Activated T-cell treated with anti-CD3 and anti-CD28 coated beads, Interleukin-2, amount 50 U/mL, for 48 hours (primary cell): ENCODE data around the gene SNX5.

Experiments
- DNase-seq, 2 experiments: peaks; one replicate each; pipeline ENCODE4 v3.0.0-alpha.2; 2020

The SNX5 gene

DNA sequence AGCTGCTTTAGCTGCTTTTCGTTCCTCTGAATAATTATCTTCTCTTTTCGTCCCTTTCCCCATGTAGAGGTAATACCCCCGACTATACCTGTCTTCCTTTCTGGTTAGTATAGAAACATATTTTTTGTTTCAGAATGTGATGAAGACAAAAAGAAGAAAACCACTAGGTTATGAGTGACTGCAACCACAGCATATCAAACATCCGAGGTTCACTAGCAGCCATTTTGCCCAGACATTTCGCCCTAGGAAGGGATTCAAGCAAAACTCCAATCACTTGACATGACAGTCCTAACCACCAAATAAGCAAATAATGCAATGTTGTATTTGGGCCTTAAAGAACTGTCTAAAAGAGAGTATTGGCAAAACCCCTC, 9.4 kb downstream of the SNX5 start:
- DNase-seq: no peak

DNA sequence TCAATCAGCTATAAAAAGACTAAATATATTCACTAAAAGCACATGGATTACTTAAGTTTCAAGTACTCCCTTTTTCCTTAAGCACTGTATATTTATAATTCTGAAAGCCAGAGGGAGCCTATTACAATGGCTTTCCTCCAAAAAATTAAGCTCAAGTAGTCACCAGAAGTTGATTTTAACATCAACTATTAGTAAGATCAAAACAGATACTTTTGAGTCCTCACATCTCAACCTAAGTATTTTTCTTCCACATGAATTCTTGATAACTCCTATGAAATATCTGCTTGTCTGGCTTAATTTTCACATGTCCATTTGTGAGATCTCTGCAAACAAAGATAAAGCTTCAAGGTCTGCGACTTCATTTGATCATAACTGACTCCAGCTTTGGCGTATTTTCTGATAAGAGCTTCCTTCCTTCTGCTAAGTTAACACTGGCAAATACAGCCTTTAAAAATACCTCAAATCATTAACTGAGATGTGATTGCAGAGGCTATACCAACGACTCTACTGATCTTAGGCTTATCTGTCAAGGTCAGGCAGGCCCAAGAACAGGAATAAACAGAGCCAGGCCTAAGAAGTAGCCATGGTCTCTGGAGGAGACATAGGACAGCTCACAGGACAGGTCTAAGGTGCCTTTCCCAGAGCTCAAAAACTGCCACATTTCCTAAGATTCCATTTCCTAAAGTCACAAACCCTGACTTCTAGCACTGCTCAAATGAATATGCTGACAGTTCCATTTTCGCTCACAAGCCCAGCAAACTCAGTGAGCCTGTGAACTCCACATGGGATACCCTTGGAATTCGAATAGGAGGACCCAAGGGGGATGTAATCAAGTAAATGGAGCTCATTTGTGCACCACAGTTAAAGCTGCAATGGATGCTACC, 10.0 kb downstream of the SNX5 start:
- no peak for DNase-seq

DNA sequence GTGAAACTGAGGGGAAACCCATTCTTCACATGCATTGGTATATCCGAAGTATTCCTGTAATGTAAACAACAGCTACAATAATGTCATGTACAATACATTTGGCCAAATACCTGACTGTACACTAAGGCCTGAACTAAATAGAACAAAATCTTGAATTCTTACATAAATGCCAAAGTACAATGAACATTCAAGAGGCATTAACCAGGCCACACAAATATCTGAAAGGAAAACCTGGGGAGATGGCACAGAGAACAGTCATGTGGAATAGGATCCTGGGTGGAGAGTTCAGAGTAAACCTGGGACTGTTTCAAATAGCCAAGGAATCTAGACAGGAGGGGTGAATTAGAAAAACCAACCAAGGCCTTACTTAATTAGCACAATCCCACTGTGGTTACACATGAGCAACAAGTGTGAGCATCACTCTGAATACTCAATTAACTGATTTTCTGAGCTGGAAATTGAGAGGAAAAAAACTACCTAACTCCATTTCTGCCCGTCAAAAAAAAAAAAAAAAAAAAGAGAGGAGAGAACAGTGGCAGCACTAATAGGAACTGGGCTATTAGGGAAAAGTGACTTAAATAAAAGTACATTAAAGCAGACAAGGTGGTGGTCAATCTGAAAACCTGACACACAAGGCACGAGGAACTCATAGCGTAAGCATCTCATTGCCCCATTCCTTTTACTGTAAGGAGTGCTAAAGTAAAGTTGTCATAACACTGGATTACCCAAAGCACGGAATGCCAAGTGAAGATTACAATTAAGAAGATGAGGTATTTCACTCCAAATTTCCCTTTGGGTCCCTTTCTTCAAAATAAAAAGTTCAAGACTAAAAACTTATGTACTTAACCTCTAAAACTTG, 10.9 kb downstream of the SNX5 start:
- DNase-seq: no peak

DNA sequence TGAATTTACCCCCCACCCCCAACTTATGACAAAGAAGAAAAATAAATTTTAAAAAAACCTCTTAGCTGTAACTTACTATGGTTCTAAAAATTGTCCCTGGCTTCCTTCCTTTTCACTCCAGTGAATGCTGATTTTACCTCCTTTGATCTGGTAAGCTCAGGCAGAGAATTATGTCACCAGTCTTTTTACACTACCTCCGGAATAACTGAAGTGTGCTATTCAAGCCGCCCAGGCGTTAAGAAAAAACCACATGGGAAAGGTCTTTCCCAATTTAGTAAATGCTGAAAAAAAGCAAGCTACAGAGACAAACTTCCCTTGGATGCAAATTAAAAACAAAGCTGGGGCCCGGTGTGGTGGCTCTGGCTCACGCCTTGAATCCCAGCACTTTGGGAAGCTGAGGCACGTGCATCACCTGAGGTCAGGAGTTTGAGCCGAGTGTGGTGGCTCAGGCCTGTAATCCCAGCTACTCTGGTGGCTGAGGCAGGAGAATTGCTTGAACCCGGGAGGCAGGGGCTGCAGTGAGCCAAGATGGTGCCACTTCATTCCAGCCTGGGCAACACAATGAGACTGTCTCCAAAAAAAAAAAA, 12.4 kb downstream of the SNX5 start:
- no peak for DNase-seq

DNA sequence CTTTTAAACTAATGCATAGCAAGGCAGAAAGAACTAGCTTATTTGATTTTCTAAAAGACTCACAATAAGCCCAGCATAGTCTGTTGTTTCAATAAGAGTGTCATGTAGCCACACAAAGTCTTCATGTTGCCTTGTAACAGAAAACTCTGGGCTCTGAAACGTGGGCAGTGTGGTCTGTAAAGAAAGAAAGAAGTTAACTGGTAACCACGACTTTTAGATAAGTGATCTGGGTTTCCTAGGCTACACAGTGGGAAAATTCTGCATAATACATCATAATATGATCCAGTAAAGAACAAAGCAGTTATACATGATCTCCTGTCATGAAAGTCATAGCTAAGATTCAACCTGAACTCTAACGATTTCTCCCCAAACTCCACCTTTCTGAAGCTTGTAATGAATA, 13.3 kb downstream of the SNX5 start:
- no peak for DNase-seq

DNA sequence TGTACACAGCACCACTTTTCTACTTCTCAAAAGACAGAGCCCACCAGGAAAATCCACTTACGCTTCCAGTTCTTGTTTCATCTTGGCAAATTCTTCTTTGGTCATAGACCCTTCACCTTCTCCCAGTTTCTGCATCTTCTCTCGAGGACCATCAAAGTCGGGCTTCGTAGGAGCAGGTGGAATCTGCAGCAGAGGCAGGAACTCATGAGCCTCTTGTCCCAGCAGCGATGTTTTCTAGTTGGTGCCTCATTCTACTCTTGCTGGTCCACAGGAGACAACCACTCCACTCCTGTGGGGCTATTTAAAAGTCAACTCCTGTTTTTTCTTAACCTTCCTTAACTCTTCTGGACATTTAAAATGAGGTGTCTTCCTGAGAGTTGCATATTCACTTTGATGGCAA, 14.7 kb downstream of the SNX5 start:
- no peak for DNase-seq

DNA sequence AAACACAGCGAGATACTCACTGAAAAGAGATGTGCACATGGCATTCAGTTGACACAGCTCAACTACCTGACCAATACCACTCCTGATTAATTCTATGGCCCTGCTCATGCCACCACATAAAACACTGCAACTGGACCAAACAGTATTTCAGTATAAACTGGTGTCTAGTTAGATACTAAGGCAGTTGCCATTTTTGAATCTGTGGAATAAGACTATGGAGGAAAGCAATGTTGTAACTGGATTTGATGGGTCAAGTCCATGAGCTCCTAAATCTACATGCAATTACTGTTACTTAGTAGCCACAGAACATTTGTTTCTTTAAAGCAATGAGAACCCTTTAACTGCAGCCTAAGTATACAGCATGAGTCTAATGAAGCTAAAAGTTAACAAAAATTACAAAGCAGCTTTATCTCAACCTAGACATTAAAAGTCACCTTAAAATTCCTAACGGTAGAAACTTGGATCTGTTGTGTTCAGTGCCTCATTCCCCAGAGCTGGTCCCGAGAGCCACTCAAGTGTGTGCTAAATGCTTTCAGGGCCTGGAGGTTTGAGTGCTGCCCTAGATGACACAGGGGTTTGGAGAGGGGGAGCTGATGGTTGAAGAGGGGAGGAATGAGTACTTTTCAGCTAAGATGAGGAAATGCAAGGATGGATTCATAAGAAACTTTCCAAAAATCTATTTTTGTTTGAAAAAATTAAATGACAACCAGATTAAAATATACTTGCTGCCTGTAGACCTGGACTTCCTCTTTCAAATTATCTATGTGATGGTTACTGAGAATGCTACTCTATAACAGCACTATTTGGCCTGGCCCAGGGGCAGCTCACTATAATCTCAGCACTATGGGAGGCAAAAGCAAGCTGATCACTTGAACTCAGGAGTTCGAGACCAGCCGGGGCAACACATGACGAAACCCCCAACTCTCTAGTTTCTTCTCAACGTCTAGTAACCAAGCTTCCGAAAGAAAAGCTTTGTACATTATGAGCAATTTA, 15.6 kb downstream of the SNX5 start:
- DNase-seq: no peak

DNA sequence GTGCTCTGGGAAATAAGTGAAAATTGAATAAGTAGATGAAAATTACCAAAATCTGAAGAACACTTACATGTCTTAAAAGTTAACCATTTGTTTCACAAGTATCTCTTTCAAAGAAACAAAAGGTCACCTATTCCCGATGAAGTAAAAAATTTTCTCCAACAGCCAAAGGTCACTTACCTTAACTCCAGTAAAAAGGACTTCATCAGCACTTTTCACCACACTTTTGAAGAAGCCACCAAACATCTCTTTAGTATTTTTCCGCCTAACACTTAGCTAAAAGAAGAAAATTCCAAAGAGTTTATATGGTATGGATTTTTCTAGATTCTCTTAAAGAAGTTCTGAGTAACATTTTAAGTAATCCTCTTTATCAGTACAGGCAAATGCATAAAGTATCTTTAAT, 17.3 kb downstream of the SNX5 start:
- no peak for DNase-seq

DNA sequence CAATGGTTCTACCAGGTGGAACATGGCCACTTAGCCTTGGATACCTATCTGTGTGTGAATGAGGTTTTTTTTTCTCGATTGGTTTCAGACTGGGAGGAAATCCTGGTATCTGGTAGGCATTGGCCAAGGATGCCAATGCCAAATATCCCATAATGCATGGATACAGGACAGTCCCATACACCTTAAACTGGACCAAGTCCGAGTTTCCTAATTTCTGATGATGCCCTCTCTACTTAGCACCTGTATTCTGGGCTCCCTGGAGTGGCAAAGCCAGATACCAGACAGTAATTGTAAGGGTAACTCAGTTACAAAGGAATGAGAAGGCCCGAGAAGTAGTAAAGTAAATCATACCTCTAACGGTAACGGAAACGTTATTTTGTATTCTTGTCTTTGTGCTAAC, 17.9 kb downstream of the SNX5 start:
- no peak for DNase-seq

DNA sequence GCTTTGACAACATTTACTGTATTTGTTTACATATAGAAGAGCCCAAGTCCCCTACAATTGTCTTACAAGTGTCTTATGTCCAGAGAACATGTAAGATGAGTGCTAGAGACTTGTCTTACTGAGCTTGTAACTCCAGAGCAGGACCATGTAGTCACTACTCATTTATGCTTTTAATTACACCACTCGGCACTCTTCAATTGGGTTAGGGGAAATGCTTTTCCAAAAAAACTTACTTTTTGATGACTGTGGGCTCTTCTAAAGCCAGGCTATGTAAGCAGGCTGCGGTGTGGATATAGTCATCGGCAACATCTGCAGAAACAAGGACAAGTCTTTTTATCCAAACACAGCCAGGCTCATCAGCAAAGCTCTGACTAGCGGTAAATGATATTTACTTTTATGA, 18.7 kb downstream of the SNX5 start:
- DNase-seq: no peak

DNA sequence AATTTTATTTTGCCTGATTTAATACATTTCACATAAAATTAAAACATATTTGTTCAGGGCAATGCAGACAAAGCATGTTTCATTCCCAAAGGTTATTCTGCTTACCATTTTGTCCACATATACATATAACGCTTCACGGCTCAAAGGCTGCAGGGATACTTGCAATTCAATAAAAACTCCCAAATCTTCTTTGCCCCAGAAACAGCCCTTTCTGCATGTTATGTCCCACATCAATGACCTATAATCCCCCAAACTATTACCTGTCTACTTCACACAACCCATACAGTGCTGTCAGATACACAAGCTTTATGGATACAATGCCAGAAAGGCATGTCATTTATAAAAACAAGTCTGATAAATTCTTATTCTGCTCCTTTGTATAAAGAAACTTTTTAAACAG, 20.2 kb downstream of the SNX5 start:
- no peak for DNase-seq

DNA sequence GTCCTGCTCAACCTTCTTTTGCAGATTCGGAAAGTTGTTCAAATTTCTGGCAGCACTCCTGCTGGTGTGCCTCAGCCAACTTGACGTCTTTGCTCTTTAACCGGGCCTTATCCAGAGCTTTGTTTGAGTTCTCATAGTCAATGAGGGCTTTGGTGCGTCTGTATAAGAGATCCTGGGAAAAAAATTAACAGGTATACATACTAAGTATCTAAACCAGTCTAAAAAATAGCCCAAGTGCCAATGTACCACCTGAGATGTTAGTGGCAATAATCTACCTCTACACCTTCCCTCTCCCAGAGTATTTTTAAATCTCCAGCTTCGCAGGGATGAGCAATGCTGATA, 21.1 kb downstream of the SNX5 start:
- DNase-seq: no peak

DNA sequence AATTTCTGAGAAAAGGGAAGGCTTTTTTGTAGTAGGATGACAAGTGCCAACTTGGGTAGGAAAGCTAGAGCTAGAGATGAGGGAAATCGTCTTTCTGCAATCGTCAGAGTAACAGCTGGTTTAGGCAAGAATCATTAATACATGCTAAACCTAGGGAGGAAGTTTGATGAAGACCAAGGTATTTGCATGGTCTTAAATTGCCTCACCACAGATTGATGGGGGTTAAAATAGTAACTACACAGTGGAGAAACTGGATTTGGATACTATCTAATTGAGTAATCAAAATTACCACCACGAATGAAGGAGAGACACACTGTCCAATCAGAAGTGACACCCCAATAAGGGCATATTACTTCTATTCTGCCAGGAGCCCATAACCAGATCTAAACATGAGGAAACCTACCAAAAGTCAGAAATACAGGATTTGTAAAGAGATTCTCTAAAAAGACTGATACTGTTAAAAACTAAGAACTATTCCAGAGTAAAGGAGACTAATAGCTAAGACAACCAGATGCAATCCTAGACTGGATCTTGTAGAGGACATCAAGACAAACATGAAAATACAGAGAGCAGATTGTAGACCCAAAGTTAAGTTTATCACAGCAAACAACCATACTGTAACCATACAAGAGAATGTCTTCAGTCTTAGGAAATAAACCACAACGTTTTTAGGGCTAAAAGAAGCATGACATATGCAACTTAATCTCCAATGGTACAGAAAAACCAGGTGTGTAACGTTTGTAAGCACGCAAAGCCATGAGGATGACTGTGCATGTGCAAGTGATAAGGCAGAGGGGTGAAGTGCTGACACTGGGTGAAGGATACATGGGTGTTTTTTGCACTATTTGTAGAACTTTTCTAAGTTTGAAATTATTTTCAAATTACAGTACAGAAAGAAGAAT, 21.8 kb downstream of the SNX5 start:
- no peak for DNase-seq

DNA sequence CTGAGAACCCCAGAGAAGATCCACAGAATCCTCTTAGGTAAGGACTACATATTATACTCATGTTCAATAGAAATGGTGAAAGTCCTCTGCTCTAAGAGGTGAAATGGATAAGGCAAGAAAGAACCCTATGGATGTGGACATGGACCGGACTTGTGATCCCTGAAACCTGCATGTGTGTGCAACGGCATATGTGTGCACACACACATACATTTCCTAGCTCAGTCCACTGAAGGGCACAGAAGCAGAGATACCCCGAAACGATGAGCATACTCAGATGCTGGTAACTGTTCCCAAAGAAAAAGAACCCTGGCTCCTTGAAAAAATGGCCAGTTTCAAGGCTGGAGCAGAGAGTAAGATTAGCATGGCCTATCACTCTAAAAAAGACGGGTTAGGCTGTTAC, 22.6 kb downstream of the SNX5 start:
- DNase-seq: no peak

DNA sequence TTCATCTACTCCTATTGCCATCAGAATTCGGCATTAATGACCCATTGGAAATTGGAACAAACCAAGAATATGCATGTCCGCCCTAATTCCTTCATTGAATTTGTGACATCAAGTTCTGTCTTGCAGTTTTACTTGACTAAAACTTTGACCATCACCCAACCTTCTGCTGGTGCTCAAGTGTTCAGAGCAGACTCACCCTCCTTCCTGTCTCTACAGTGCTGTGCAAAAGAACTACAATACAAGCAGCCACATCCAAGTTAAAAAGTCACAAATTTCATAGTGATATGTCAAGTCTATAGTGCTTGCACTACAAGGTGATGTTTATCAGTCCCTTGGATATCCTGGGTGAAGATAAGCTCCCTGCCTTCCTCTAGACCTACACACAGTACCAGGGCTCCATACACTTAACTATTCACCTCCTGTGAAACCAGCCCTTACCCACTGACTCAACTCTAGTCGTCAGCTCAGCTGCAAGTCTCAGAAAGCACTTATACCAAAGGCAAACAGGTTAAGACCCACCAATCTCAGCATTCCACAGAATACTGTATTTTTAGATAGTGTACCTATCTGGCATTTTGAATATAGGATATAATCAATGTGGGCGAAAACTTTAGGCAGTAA, 23.6 kb downstream of the SNX5 start:
- DNase-seq: no peak

DNA sequence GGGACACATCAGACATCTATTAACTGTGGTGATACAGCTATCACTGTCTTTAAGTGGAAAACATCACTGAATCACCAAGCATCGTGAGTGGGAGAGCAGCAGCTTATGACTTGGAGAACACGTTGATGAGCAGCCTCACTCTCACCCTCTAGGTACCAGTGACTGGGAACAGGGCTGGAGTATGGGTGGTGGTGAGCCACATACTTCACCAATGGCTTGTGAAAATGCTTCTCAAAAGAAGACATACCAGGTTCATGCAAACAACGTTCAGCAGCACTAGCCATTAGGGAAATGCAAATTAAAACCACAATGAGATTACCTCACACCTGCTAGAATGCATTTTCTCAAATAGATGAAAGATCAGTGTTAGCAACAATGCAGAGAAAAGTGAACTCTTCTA, 25.3 kb downstream of the SNX5 start:
- no peak for DNase-seq

DNA sequence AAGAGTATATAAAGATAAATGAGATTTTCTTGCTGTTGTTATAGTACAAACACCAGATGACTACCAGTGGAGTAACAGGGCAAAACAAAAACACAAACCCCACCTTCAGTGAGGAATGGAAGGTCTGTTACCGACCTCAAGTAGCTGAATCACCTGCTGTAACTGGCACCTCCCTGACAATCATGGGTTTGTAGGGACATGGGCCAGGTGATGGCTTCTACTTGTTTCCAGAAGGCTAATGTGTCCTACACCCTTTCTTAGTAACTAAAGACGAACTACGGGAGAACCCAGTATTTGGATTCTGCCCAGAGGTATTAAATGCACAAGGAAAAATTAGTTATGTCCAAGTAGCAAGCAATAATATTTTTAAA, 26.8 kb downstream of the SNX5 start:
- DNase-seq: no peak

DNA sequence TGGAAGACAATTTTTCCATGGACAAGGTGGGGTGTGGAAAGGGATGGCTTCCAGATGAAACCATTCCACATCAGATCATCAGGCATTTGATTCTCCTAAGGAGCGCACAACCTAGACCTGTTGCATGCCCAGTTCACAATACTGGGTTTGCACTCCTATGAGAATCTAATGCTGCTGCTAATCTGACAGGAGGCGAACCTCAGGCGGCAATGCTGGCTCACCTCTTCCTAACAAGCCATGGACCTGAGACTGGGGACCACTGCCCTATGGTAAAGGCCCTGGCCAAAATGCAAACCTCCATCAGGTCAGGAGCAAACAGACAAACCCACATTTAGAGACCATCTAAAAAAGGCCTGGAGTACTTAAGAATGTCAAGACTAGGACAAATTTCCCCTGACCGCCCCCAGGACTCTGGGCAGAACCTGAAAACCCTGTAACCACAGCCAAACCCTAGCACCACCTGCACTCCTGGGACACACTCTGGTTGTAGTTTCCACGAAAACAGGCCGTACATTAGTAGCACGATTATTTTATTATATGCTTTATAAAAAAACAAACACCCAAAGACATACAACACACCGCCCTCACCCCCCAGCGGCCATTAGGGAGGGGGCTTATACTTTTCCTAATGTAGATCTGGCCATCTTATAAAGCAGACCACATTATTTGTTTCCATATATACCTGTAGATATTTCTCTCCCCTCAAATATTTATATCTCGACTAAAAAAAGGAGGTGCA, 27.3 kb downstream of the SNX5 start:
- no peak for DNase-seq

DNA sequence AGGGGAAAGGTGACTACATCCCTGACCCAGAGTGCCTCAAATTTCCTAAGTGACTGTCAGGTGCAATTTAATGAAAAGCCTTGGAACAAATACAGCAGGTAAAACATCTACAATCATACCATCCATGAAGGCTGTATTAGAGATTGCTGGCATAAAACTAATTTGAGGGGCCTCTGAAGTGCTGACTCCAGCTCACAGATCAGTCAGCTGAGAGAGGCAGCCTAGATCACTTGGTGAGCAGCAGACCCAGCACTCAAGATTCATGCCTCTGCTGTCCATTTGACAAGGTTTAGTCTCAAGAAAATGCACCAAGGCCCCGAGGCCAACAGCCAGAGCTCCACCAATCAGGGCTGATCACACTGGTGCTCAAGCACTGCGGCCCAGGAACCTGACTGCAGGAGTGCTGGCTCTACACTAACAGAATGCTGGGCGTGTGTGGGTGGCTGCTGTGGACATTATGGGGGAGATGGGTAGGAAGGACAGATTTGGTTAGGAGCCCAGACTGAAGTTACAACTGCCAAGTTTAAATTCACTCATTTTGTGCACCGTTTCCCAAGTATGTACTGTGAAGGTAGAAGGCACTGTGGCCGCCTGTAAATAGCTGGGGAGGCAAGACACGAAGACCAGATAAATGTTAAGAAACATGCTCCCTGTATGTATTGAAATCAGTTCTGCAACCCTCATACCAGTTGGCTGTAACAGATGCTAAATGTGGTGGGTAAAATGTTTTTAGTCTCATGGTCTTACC, 28.2 kb downstream of the SNX5 start:
- peak in 1 of 2 experiments; percentile 29 for DNase-seq
